Inflammatory macrophage treated with lipopolysaccharide for 4 hours (primary cell): ENCODE results near the gene NTSR2.
A peak's percentile ranks its signal among the peaks of the same experiment; 100 is the strongest.

Source experiments
- DNase-seq: peaks from one replicate; pipeline ENCODE4 v3.0.0-alpha.2; 2020

NTSR2 gene

DNA sequence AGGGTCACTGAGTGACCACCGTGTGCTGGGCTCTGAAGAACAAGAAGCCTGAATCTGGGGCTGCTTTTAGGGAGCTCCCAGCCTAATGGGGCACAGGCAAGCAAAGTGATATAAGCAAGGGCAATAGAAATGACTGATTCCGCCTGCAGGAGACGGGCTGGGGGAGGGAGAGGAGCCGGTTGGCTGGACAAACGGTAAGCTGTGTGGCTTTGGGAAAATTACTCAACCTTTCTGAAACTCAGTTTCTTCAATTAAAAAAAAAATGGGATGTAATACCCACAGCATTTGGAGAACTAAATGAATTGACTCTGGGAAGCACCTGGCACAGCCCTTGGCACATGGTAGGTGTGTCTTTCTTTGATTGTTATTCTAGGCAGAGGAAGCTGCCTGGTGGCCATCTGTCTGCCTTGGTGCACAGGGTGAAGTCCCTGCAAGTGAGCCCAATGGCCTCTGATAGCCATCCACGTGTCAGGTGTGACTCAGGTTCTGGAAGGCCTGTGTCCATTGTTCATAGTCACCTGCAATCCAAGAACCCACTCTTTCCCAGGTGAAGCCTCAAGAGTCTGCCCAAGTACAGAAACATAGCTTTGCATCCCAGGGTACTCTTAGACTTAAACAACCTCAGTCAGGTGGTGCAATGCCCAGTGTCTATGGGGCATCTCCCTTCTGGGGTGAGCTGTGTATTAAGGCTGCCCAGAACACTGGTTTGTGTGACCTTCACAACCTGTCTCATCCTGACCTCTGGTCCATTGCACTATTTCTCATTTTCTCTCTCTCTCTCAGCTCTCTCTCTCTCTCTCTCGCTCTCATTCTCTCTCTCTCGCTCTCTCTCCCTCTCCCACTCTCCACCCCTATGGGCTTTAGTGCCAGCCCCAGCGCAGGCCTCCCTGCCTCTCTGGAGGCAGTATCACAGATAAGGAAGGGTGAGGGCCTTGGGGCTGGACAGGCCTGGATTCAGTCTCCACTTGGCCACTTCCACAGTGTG lies 30.0 kb upstream of the NTSR2 start:
- no peak for DNase-seq

- DNase-seq = peak; percentile 76
These were observed 28.3 kb upstream of the NTSR2 start for GRCh38 chr2:11698009-11698922.

DNA sequence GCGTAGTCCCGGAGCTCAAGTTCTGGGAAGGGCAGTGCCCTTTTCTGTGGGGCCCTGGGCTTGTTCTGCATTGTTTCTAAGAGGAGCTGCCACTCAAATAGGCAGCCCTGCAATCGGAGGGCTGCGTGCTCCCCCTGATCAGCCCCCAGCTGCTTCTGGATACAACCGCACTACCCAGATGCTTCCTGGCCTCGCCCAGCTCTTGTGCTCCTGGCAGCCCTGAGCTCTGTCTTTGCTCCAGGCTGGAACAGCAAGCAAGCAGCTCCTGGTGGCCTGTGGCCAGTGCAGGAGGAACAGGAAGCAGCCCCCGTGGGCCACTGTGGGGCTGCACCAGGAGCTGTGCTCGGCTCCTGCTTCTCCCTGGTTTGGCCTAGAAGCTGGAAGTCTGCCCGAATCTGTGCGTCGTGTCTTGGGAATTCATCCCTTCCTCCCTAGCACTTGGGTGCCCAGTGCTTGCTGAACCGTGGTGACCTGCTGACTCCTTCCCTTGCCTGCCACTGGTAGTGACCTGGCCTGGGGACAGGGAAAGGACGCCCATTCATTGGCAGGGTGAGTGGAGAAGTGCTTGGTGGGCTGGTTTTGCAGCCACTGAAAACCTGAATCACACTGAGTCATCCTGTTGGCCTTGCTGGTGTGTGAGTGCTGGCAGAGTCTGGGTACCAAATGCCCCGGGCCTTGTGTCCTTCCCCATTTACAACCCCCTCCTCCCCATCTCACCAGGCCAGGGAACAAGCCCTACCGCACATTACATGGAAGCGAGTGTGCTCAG lies 27.3 kb upstream of the NTSR2 start:
- peak; percentile 43 for DNase-seq

DNA sequence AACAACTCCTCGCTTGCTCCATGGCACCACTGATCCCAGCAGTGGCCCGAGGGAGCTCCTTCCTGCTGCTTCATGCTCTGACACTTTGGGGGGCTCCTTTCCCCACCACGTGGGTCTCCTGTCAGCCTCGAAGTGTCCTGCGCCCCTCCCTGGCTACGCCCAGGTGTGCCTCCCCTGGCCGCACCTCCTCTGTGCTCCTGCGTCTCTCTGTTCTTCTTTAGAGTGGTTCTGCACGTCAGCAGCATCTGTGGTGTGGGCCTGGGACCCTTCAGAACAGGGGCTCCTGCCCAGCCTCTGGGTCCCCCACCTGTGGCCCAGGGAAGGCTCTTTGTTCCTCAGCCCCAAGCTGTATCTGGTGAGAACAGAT lies 26.7 kb upstream of the NTSR2 start:
- DNase-seq = no peak

DNA sequence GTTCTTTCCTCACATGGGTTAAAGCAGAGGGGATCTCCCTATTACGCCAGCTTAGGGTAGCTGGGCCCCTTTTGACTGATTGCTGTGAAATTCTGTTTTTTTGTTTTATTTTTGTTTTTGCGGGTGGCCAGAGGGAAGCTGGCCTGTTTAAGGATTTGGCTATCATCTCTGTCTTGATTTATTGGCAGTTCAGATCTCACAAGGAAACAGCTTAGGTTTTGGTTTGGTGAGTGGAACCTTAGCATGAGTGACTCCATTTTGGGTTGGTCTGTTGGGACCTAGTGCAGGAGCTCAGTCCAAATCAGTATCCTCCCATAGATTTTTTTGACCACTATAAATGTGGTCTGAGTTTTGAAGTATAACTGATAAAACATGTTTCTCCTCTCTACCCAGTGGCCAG lies 25.6 kb upstream of the NTSR2 start:
- DNase-seq = peak; percentile 40

- peak; percentile 67 for DNase-seq
These were observed 23.0 kb upstream of the NTSR2 start for GRCh38 chr2:11692966-11693521.

DNA sequence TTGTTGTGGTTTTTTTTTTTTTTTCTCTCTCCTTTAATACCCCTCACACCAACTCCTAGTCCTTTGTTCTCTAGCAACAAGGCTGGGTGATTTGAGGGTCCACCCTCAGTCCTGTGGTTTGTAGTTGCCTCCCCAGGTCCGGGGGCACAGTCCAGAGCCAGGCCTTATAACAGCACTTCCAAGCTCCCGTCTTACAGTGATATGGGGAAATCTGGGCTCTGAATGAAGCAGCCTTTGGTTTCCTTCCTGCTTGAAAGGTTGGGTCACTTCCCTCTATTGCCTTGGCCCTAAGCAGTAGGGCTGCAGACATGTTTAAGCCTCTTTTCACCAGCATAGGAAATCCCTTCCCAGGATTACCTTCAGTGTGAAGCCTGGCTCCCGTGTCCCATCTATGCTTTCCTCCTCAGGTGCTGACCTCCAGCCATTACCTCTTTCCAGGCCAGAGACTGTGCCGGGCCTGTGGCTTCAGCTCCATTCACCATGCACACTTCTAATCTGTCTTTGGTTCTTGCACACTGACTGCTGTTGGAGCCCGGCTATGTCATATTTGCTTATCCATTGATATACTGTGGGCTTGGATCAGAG lies 21.2 kb upstream of the NTSR2 start:
- peak; percentile 82 for DNase-seq

DNA sequence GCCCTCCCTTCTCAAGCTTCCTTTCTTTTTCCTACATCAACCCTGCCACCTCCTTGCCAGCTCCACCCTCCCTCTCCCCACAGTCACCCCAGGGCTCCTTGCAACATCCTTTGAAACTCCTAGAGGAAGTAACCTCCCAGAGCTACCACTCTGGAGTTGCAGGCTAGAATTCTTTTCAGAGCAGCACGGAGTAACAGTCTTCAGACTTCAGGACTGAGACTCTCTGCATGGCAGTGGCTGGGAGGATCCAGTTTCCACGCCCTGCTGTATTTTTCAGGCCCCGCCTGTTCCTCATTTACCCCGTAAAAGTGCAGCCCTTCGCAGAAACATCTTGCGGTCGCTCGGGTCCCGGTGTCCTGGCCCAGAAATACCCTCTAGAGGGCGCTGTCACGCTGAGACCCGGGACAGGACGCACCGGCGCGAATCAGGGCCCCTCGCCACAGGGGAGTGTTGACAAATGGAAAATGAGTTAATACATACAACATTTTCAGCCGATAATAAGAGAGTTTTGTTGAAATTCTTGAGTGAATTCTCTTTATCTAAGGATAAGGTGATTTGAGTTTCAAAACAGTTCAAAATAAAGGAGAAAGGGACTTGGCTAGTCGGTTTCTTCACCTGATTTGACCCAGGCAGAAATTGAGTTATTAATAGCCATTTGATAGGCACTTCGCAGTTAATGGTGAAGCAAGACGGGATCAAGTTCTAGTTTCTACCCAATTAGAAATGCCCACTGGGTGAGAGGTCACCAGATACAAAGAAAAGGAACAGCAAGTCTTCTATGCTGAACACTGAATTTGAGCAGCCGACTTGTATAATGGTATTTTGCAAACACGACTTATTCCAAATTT lies 18.5 kb upstream of the NTSR2 start:
- DNase-seq = peak; percentile 89

GRCh38 chr2:11687736-11688135 lies 17.7 kb upstream of the NTSR2 start:
- no peak for DNase-seq

- no peak for DNase-seq
These were observed 16.0 kb upstream of the NTSR2 start for GRCh38 chr2:11685906-11686470.

DNA sequence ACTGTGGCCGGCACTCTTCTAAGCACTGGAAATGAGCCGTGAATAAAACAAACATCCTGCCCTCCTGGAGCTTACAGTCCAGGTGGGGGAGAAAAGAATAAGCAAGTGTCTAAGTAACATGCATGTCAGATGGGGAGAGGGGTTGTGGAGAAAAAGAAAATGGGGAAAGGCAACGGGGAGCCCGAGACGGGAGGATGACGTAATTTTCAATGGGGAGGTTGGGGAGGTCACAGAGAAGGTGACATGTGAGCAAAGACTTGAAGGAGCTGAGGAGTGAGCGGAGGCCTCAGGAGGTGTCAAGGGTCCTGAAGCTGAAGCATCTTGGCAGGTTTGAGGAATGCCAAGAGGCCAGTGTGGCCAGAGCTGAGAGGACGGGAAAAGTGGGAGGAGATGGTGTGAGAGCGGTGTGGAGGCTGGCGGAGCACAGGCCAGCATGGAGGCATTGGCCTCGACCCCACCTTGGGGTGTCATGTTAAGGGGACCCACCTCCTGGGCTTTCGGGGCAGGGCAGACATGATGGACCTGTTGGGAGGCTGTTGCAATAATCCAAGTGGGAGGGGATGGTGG lies 15.0 kb upstream of the NTSR2 start:
- no peak for DNase-seq

- DNase-seq = no peak
These were observed 14.0 kb upstream of the NTSR2 start for GRCh38 chr2:11683966-11684365.

GRCh38 chr2:11683476-11683875 lies 13.5 kb upstream of the NTSR2 start:
- DNase-seq = no peak

- no peak for DNase-seq
These were observed 12.6 kb upstream of the NTSR2 start for GRCh38 chr2:11682590-11682915.

DNA sequence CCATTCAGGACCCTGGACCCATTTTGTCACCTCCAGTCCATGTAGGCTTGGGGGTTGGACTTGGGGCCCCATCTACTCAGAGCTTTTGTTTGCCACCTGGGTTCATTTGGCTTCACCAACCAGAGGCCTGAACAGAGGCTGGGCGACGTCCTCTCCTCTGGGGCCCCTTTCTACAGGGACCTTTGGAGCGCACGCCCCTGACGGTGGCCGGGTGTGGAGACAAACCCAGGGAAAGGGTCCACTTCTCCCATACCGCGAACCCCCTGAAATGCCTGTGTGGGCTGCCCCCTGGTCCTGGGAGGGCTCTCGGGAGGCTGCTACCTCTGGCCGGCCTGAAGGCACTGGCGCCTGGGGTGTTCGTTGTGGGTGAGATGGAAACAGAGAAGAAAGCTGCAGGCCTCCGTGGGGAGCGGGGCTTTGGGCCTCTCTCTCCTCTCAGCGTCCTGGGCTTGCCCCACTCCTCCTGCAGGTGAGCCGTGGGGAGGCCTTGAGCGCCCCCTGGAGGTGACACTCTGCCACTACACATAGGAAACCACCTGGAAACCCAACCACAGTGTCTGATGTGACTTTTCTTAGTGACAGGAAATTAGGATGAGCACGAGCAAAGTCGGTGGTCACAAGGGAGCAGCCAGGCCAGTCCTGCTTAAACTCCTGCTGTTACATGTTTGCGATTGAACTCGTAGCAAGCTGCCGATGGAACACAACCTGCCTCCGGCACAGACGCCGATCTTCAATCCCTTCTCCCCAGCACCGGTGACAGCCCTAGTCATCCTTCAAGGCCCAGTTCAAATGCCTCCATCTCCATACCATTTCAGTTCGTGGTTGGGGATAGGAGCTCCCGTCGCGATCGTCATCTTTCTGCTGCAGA lies 12.0 kb upstream of the NTSR2 start:
- DNase-seq = no peak

DNA sequence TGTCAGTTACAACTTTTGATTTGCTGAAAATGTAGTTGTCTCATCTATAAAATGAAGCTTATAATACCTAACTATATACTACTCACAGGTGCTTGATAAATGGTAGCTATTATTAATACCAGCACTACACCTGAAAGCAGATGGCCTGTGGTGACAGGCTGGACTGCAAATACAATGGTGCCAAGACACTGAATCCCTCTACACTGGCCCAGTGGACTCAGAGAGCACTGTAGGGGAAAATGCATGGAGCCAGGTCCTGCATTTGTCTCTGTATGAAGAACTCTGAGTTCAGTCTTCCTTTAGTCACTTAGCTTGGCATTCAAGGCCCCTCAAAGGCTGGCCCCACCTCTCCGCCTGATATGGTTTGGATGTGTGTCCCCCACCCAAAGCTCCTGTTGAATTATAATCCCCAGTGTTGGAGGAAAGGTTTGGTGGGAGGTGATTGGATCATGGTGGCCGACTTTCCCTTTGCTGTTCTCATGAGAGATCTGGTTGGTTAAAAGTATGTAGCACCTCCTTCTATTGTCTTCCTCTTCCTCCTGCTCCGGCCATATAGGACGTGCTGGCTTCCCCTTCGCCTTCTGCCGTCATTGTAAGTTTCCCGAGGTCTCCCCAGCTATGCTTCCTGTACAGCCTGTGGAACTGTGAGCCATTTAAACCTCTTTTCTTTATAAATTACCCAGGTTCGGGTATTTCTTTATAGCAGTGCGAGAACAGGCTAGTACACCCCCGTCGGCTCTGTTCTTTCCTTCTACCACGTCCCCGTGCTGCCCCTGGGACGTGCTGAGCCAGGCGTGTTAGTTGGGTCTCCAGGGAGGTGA lies 11.1 kb upstream of the NTSR2 start:
- DNase-seq = no peak

DNA sequence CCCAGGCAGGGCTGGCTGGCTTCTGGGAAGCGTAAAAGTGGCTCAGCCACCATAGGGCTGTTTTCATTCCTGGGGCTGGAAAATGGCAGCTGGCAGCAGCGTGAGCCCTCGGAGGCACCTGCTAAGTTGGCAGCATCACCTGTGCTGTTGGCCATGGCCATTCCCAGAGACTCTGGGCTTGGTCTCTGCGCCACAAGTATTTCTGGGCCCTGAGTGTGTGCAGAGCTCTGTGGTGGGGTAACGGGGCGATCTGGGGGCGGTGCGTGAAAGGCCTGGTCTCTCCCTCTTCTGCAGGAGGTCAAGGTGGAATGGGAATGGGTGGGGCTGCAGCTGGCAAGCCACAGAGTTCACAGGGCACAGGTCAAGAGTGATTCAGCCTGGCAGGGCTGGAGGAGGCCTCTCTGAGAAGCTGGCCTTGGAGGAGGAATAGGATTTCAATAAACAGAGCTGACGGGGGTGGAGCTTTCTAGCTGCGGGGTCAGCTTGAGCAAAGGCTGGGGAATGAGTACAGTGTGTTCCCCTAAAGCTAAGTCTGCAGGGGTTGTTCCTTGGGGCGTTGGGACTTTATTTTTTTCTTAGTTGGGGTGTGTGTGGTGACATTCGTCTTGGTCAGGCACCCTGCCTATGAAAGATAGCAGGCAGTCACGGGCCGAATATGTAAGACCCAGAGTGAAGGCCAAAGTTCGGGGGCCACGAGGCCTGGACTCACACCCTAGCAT lies 10.3 kb upstream of the NTSR2 start:
- DNase-seq = no peak
